Trophoblast cell (in vitro differentiated cells and primary cell): ENCODE data around the gene AMACR.

Source experiments
- DNase-seq, 2 donors: peaks; one replicate each; pipeline ENCODE4 v3.0.0-alpha.2; 2016
- H2AFZ ChIP-seq: 2 replicates; pipeline ENCODE4 v1.6.1; 2013; ENCODE audit warnings: low read length, moderate library complexity, mild to moderate bottlenecking; ENCODE audit not compliant: insufficient read depth, poor library complexity
- H2AK5ac ChIP-seq: 2 replicates; pipeline ENCODE4 v1.6.1; 2013; ENCODE audit warnings: mild to moderate bottlenecking, low read length
- H2BK120ac ChIP-seq: 2 replicates; pipeline ENCODE4 v1.6.1; 2013; ENCODE audit warnings: low read length, mild to moderate bottlenecking, moderate library complexity; ENCODE audit not compliant: insufficient read depth, poor library complexity
- H2BK12ac ChIP-seq: 2 replicates; pipeline ENCODE4 v1.6.1; 2013; ENCODE audit warnings: mild to moderate bottlenecking, low read length, moderate library complexity
- H2BK5ac ChIP-seq: 2 replicates; pipeline ENCODE4 v1.6.1; 2013; ENCODE audit warnings: low read length, low read depth, moderate library complexity, mild to moderate bottlenecking; ENCODE audit not compliant: poor library complexity
- H3K14ac ChIP-seq: 2 replicates; pipeline ENCODE4 v1.6.1; 2013; ENCODE audit warnings: mild to moderate bottlenecking, low read length
- H3K18ac ChIP-seq: 2 replicates; pipeline ENCODE4 v1.6.1; 2013; ENCODE audit warnings: mild to moderate bottlenecking, low read length
- H3K23ac ChIP-seq: 2 replicates; pipeline ENCODE4 v1.6.1; 2013; ENCODE audit warnings: low read length
- H3K27ac ChIP-seq: 2 replicates; pipeline ENCODE4 v1.5.1; 2013; ENCODE audit warnings: low read depth, mild to moderate bottlenecking, inconsistent platforms, low read length, moderate library complexity
- H3K27me3 ChIP-seq: 2 replicates; pipeline ENCODE4 v1.6.1; 2013; ENCODE audit warnings: inconsistent platforms, mild to moderate bottlenecking, low read length, moderate library complexity; ENCODE audit not compliant: insufficient read depth
- H3K36me3 ChIP-seq, 2 experiments: 1 replicate in 1 of 2; 2 replicates in 1 of 2; pipeline ENCODE4 v1.6.1; 2013; ENCODE audit warnings: low read length in 2 of 2, mild to moderate bottlenecking in 2 of 2, moderate library complexity in 1 of 2; ENCODE audit not compliant: insufficient read depth in 2 of 2, control insufficient read depth in 1 of 2
- H3K4ac ChIP-seq: 2 replicates; pipeline ENCODE4 v1.6.1; 2013; ENCODE audit warnings: low read depth, mild to moderate bottlenecking, low read length, moderate library complexity
- H3K4me1 ChIP-seq, 2 experiments: 1 replicate in 1 of 2; 2 replicates in 1 of 2; pipeline ENCODE4 v1.6.1; 2013; ENCODE audit warnings: low read length in 2 of 2, mild to moderate bottlenecking in 2 of 2, moderate library complexity in 1 of 2; ENCODE audit not compliant: insufficient read depth in 2 of 2, control insufficient read depth in 1 of 2
- H3K4me2 ChIP-seq: 2 replicates; pipeline ENCODE4 v1.6.1; 2013; ENCODE audit warnings: inconsistent platforms, mild to moderate bottlenecking, low read length, moderate library complexity
- H3K4me3 ChIP-seq: 2 replicates; pipeline ENCODE4 v1.5.1; 2013; ENCODE audit warnings: mild to moderate bottlenecking, low read depth, low read length, inconsistent platforms
- H3K79me1 ChIP-seq: one replicate; pipeline ENCODE4 v1.6.1; 2013; ENCODE audit warnings: low read length
- H3K79me2 ChIP-seq: 2 replicates; pipeline ENCODE4 v1.6.1; 2013; ENCODE audit warnings: low read length, mild to moderate bottlenecking; ENCODE audit not compliant: control insufficient read depth, insufficient read depth, poor library complexity
- H3K9ac ChIP-seq: 2 replicates; pipeline ENCODE4 v1.6.1; 2013; ENCODE audit warnings: mild to moderate bottlenecking, low read length
- H3K9me3 ChIP-seq: 2 replicates; pipeline ENCODE4 v1.6.1; 2013; ENCODE audit warnings: low read depth, mild to moderate bottlenecking, control low read depth, inconsistent platforms, low read length; ENCODE audit not compliant: insufficient read depth
- H4K12ac ChIP-seq: 2 replicates; pipeline ENCODE4 v1.6.1; 2013; ENCODE audit warnings: low read depth, mild to moderate bottlenecking, low read length, moderate library complexity
- H4K8ac ChIP-seq: 2 replicates; pipeline ENCODE4 v1.6.1; 2013; ENCODE audit warnings: low read depth, mild to moderate bottlenecking, low read length, moderate library complexity
- H4K91ac ChIP-seq: one replicate; pipeline ENCODE4 v1.6.1; 2013; ENCODE audit warnings: low read depth, mild to moderate bottlenecking, low read length, moderate library complexity
- WGBS: extraction: QIAGEN DNeasy Blood & Tissue Kit; methylation state at CpG from one replicate; pipeline ENCODE4 v1.1.7; 2013; ENCODE audit warnings: missing lambda C conversion rate; ENCODE audit not compliant: insufficient read length, insufficient coverage; ENCODE audit errors: extremely low coverage; 5-methylcytosine and 5-hydroxymethylcytosine counted together

The AMACR gene

GRCh38 chr5:34022121-34022705 lies 14.4 kb upstream of the AMACR start:
- Histone ChIP-seq H3K9me3 (no peaks in the 10 kb centered on the region), H2BK120ac (no peak overlapping the region)
- DNase-seq = peak in 1 of 2 donors; percentile 37

GRCh38 chr5:34021334-34021733 lies 13.5 kb upstream of the AMACR start:
- H3K9ac ChIP-seq = no peak overlapping the region
- no peak overlapping the region for H3K23ac ChIP-seq
- H4K12ac ChIP-seq = no peak overlapping the region
- no peak overlapping the region for H2BK12ac ChIP-seq
- H4K91ac ChIP-seq = no peak overlapping the region
- no peak overlapping the region for H2AFZ ChIP-seq
- no peak overlapping the region for H2BK5ac ChIP-seq
- no peak overlapping the region for H3K4ac ChIP-seq
- H3K79me2 ChIP-seq = no peaks in the 10 kb centered on the region
- no CpG with 5 or more reads among the region's 2 CpGs for WGBS
- no peak overlapping the region for H3K4me2 ChIP-seq
- no peak overlapping the region for H2AK5ac ChIP-seq
- H3K27ac ChIP-seq = no peak overlapping the region
- no peak overlapping the region for H3K4me3 ChIP-seq
- H3K36me3 ChIP-seq = no peaks in the 10 kb centered on the region
- no peak overlapping the region for H4K8ac ChIP-seq
- H3K9me3 ChIP-seq = no peaks in the 10 kb centered on the region
- no peak overlapping the region for H3K18ac ChIP-seq
- no peak overlapping the region for H2BK120ac ChIP-seq
- H3K79me1 ChIP-seq = peaks cover 2% of the 10 kb centered on the region
- no peak for DNase-seq
- H3K4me1 ChIP-seq = peaks cover 2 to 15% of the 10 kb centered on the region in 2 experiments
- H3K27me3 ChIP-seq = no peaks in the 10 kb centered on the region
- no peak overlapping the region for H3K14ac ChIP-seq

More at GRCh38 chr5:34022121-34022705, 14.4 kb upstream of the AMACR start:
- WGBS = no CpG with 5 or more reads among the region's 2 CpGs
- no peaks in the 10 kb centered on the region for H3K27me3 ChIP-seq
- peak overlapping the region; percentile 73 for H3K27ac ChIP-seq
- H4K8ac ChIP-seq = no peak overlapping the region
- H3K4me3 ChIP-seq = no peak overlapping the region
- no peaks in the 10 kb centered on the region for H3K36me3 ChIP-seq
- no peak overlapping the region for H3K23ac ChIP-seq
- no peak overlapping the region for H2AFZ ChIP-seq
- H3K4ac ChIP-seq = no peak overlapping the region
- H3K4me1 ChIP-seq = peaks cover 2 to 15% of the 10 kb centered on the region in 2 experiments
- H2AK5ac ChIP-seq = no peak overlapping the region
- no peak overlapping the region for H2BK5ac ChIP-seq
- H3K9ac ChIP-seq = no peak overlapping the region
- no peak overlapping the region for H3K18ac ChIP-seq
- H3K14ac ChIP-seq = no peak overlapping the region
- H4K91ac ChIP-seq = no peak overlapping the region
- peaks cover 2% of the 10 kb centered on the region for H3K79me1 ChIP-seq
- no peaks in the 10 kb centered on the region for H3K79me2 ChIP-seq
- H4K12ac ChIP-seq = no peak overlapping the region
- no peak overlapping the region for H3K4me2 ChIP-seq
- no peak overlapping the region for H2BK12ac ChIP-seq

- peak in 1 of 2 donors; percentile 19 for DNase-seq
- WGBS = no CpG with 5 or more reads among the region's 1 CpG
Measured at GRCh38 chr5:34020726-34021125, 12.9 kb upstream of the AMACR start.

GRCh38 chr5:34017254-34017653 lies 9.4 kb upstream of the AMACR start:
- no peak overlapping the region for H3K27ac ChIP-seq
- no peaks in the 10 kb centered on the region for H3K27me3 ChIP-seq
- no CpG with 5 or more reads among the region's 2 CpGs for WGBS
- H2AFZ ChIP-seq = no peak overlapping the region
- no peak overlapping the region for H3K18ac ChIP-seq
- no peaks in the 10 kb centered on the region for H3K9me3 ChIP-seq
- no peaks in the 10 kb centered on the region for H3K36me3 ChIP-seq
- H4K91ac ChIP-seq = no peak overlapping the region
- H3K79me2 ChIP-seq = no peaks in the 10 kb centered on the region
- peaks cover 2 to 13% of the 10 kb centered on the region in 2 experiments for H3K4me1 ChIP-seq
- H4K8ac ChIP-seq = no peak overlapping the region
- no peak overlapping the region for H3K4ac ChIP-seq
- no peak overlapping the region for H3K23ac ChIP-seq
- DNase-seq = no peak
- H4K12ac ChIP-seq = no peak overlapping the region
- no peak overlapping the region for H2BK120ac ChIP-seq
- H3K4me3 ChIP-seq = no peak overlapping the region
- H2BK5ac ChIP-seq = no peak overlapping the region
- H2AK5ac ChIP-seq = no peak overlapping the region
- H3K14ac ChIP-seq = no peak overlapping the region
- H3K9ac ChIP-seq = no peak overlapping the region
- no peaks in the 10 kb centered on the region for H3K79me1 ChIP-seq
- no peak overlapping the region for H2BK12ac ChIP-seq
- H3K4me2 ChIP-seq = no peak overlapping the region

More at GRCh38 chr5:34020726-34021125, 12.9 kb upstream of the AMACR start:
- Histone ChIP-seq H2BK120ac (no peak overlapping the region), H3K14ac (no peak overlapping the region), H3K27me3 (no peaks in the 10 kb centered on the region), H3K18ac (no peak overlapping the region), H2BK12ac (no peak overlapping the region), H4K8ac (no peak overlapping the region), H3K9ac (no peak overlapping the region), H3K4me3 (no peak overlapping the region), H2AFZ (no peak overlapping the region), H4K12ac (no peak overlapping the region), H3K23ac (no peak overlapping the region), H4K91ac (no peak overlapping the region), H3K36me3 (no peaks in the 10 kb centered on the region), H3K79me2 (no peaks in the 10 kb centered on the region), H3K4ac (no peak overlapping the region), H3K79me1 (peaks cover 2% of the 10 kb centered on the region), H3K27ac (no peak overlapping the region), H2BK5ac (no peak overlapping the region), H2AK5ac (no peak overlapping the region), H3K4me2 (no peak overlapping the region), H3K4me1 (peaks cover 2 to 15% of the 10 kb centered on the region in 2 experiments), H3K9me3 (no peaks in the 10 kb centered on the region)
